OCI-LY1 (cell line): ENCODE results near the gene SKAP1.

ENCODE experiments used
- CTCF ChIP-seq: fragments of 200-600 bp; sonication (generic), shearing (Covaris generic); IDR thresholded peaks from 2 replicates; pipeline ENCODE4 v1.5.1; 2017; ENCODE audit warnings: mild to moderate bottlenecking, antibody characterized with exemption, low read length, moderate library complexity, mixed read lengths
- EZH2 ChIP-seq: fragments of 200-600 bp; sonication (generic), shearing (Covaris generic); IDR thresholded peaks from 2 replicates; pipeline ENCODE4 v1.8.0; 2017; ENCODE audit warnings: borderline replicate concordance, mixed run types, mild to moderate bottlenecking, antibody characterized with exemption, low read length, moderate library complexity, mixed read lengths

- TF ChIP-seq CTCF (no peak), EZH2 (no peak)
Observed at GRCh38 chr17:48106802-48107136, 323.2 kb downstream of the SKAP1 start.
